Brain microvascular endothelial cell (primary cell): ENCODE measurements around the gene NBAS.

ENCODE experiments used
- DNase-seq: peaks from one replicate; pipeline ENCODE4 v3.0.0-alpha.2; 2020
- H3K27ac ChIP-seq: fragments of 250-450 bp; sonication (Bioruptor Pico); 2 replicates; pipeline ENCODE4 v1.5.1; 2020; ENCODE audit warnings: mild to moderate bottlenecking, moderate library complexity
- H3K27me3 ChIP-seq: fragments of 250-450 bp; sonication (Bioruptor Pico); replicated peaks from 2 replicates; pipeline ENCODE4 v1.5.1; 2020; ENCODE audit warnings: mild to moderate bottlenecking
- H3K36me3 ChIP-seq: fragments of 250-450 bp; sonication (Bioruptor Pico); replicated peaks from 2 replicates; pipeline ENCODE4 v1.5.1; 2020; ENCODE audit warnings: mild to moderate bottlenecking
- H3K4me3 ChIP-seq: 2 replicates; pipeline ENCODE4 v1.5.1; 2011; ENCODE audit warnings: low read depth, mild to moderate bottlenecking, control low read depth, low read length, moderate library complexity
- in situ Hi-C: cut with HindIII; loops from 2 replicates; pipeline ENCODE4 v1.10.0; 2017; ENCODE audit warnings: low sequenced_read_pairs, low pct_ligation_motif_present
- TF ChIP-seq, protein P1 (sequence below): IDR thresholded peaks from 2 replicates; pipeline ENCODE4 v1.5.1; 2011; ENCODE audit warnings: low read depth, mild to moderate bottlenecking, moderate library complexity, low read length, control low read depth, inconsistent platforms; ENCODE audit errors: missing control alignments

NBAS gene

GRCh38 chr2:15377202-15377601 lies 183.9 kb downstream of the NBAS start:
- H3K36me3 ChIP-seq, result peaks cover 7% of the 10 kb centered on the region
- H3K27me3 ChIP-seq, result no peaks in the 10 kb centered on the region
- in situ Hi-C loops, result no loop called here
- DNase-seq, result no peak
- TF ChIP-seq, protein P1, sequence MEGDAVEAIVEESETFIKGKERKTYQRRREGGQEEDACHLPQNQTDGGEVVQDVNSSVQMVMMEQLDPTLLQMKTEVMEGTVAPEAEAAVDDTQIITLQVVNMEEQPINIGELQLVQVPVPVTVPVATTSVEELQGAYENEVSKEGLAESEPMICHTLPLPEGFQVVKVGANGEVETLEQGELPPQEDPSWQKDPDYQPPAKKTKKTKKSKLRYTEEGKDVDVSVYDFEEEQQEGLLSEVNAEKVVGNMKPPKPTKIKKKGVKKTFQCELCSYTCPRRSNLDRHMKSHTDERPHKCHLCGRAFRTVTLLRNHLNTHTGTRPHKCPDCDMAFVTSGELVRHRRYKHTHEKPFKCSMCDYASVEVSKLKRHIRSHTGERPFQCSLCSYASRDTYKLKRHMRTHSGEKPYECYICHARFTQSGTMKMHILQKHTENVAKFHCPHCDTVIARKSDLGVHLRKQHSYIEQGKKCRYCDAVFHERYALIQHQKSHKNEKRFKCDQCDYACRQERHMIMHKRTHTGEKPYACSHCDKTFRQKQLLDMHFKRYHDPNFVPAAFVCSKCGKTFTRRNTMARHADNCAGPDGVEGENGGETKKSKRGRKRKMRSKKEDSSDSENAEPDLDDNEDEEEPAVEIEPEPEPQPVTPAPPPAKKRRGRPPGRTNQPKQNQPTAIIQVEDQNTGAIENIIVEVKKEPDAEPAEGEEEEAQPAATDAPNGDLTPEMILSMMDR, result no peak
- H3K27ac ChIP-seq, result no peak overlapping the region
- no peak overlapping the region for H3K4me3 ChIP-seq

GRCh38 chr2:15372019-15372418 lies 189.1 kb downstream of the NBAS start:
- Histone ChIP-seq H3K36me3 (peaks cover 5% of the 10 kb centered on the region), H3K4me3 (no peak overlapping the region), H3K27me3 (no peaks in the 10 kb centered on the region), H3K27ac (no peak overlapping the region)
- in situ Hi-C loops, result no loop called here
- TF ChIP-seq, protein P1, result no peak
- DNase-seq, result no peak

- TF ChIP-seq, protein P1, result no peak
- peaks cover 7% of the 10 kb centered on the region for H3K36me3 ChIP-seq
- in situ Hi-C loops, result no loop called here
- no peak overlapping the region for H3K4me3 ChIP-seq
- no peak for DNase-seq
- H3K27ac ChIP-seq, result no peak overlapping the region
- no peaks in the 10 kb centered on the region for H3K27me3 ChIP-seq
These were observed 192.0 kb downstream of the NBAS start for GRCh38 chr2:15369129-15369528.

DNA sequence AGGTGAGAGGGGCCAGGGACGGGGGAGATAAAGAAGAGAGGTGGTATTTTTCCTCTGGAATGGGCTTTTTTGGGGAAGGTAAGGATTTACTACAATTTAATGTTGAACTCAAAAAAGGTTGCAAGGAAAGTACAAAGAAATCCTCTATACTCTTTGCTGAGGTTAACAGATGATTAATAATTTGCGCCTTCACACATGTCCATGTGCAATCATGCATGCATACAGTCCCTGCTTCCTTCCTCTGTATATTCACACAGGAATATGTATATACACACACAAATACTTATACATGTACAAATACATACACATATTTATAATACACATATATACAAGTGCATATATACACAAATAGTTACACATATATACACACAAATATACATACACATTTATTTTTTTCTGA lies 193.4 kb downstream of the NBAS start:
- no peaks in the 10 kb centered on the region for H3K27me3 ChIP-seq
- no peak overlapping the region for H3K27ac ChIP-seq
- TF ChIP-seq, protein P1, result no peak
- in situ Hi-C loops, result no loop called here
- no peak for DNase-seq
- peaks cover 3% of the 10 kb centered on the region for H3K36me3 ChIP-seq
- H3K4me3 ChIP-seq, result no peak overlapping the region

DNA sequence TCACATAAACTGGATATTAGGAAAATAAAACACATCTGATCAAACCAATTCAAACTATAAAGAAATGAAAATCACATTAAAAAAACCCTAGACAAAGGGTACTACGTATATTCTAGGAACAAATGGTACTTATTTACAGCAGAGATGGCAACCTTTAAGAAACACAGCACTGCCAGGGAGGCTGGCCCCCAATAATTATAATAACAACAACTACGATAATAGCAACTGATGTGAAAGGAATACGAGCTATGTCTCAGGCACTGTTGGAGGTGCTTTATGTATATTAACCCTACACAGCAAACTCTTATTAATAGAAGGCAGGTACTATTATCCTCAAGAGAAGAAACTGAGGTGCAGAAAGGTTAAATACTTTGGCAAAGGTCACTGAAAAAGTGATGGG lies 193.9 kb downstream of the NBAS start:
- TF ChIP-seq, protein P1, result no peak
- Histone ChIP-seq H3K36me3 (peaks cover 3% of the 10 kb centered on the region), H3K27ac (no peak overlapping the region), H3K27me3 (no peaks in the 10 kb centered on the region), H3K4me3 (no peak overlapping the region)
- in situ Hi-C loops, result no loop called here
- no peak for DNase-seq

GRCh38 chr2:15365411-15365810 lies 195.7 kb downstream of the NBAS start:
- Histone ChIP-seq H3K4me3 (no peak overlapping the region), H3K36me3 (peaks cover 3% of the 10 kb centered on the region), H3K27ac (no peak overlapping the region), H3K27me3 (no peaks in the 10 kb centered on the region)
- no peak for DNase-seq
- in situ Hi-C loops, result no loop called here
- TF ChIP-seq, protein P1, result no peak
